Coronary artery (tissue), 2 donors: ENCODE results near the gene CHRNA4.

ENCODE experiments used
- DNase-seq: peaks from one replicate; pipeline ENCODE4 v3.0.0-alpha.2; 2017; ENCODE audit warnings: low spot score
- H3K27ac ChIP-seq, 2 donors: fragments of 200-600 bp; sonication (generic); one replicate each; pipeline ENCODE4 v1.5.1; 2016 to 2019
- H3K4me3 ChIP-seq: fragments of 200-600 bp; sonication (generic); 2 replicates; pipeline ENCODE4 v1.5.1; 2016; ENCODE audit warnings: mild to moderate bottlenecking, moderate library complexity
- TF ChIP-seq, protein P1 (sequence below): fragments of 200-600 bp; sonication (generic); IDR thresholded peaks from one replicate; pipeline ENCODE4 v1.5.1; 2019; ENCODE audit warnings: antibody characterized with exemption

The CHRNA4 gene

DNA sequence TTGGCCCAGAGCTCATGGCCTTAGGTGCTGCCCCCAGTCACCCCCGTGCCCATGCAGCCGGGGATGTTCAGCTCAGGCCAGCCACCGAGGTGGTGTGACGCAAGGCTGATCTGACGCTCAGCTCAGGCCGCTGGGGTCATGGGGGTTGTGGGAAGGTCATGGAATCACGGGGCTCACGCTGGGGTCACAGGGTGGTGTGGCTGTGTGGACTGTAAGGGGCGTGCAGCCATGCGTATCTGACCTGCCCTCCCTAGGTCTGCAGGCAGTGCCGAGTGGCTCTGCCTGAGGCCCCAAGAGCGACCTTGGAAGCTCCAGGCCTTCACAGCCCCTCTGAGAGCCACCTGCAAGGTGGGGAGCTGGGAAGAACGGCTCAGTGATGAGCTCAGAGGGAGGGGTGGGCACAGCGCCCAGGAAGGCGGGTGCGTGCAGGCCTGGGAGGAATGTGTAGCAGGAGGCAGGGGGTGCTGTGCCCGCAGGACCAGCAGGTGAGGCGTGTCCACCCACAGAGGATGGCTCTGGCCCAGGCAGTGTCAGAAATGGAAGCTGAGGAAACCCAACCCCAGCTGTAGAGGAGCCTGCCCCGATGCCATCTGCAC lies 27.8 kb downstream of the CHRNA4 start:
- no peak overlapping the region for H3K27ac ChIP-seq
- DNase-seq: no peak
- no peak overlapping the region for H3K4me3 ChIP-seq
- TF ChIP-seq, protein P1, sequence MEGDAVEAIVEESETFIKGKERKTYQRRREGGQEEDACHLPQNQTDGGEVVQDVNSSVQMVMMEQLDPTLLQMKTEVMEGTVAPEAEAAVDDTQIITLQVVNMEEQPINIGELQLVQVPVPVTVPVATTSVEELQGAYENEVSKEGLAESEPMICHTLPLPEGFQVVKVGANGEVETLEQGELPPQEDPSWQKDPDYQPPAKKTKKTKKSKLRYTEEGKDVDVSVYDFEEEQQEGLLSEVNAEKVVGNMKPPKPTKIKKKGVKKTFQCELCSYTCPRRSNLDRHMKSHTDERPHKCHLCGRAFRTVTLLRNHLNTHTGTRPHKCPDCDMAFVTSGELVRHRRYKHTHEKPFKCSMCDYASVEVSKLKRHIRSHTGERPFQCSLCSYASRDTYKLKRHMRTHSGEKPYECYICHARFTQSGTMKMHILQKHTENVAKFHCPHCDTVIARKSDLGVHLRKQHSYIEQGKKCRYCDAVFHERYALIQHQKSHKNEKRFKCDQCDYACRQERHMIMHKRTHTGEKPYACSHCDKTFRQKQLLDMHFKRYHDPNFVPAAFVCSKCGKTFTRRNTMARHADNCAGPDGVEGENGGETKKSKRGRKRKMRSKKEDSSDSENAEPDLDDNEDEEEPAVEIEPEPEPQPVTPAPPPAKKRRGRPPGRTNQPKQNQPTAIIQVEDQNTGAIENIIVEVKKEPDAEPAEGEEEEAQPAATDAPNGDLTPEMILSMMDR: no peak

DNA sequence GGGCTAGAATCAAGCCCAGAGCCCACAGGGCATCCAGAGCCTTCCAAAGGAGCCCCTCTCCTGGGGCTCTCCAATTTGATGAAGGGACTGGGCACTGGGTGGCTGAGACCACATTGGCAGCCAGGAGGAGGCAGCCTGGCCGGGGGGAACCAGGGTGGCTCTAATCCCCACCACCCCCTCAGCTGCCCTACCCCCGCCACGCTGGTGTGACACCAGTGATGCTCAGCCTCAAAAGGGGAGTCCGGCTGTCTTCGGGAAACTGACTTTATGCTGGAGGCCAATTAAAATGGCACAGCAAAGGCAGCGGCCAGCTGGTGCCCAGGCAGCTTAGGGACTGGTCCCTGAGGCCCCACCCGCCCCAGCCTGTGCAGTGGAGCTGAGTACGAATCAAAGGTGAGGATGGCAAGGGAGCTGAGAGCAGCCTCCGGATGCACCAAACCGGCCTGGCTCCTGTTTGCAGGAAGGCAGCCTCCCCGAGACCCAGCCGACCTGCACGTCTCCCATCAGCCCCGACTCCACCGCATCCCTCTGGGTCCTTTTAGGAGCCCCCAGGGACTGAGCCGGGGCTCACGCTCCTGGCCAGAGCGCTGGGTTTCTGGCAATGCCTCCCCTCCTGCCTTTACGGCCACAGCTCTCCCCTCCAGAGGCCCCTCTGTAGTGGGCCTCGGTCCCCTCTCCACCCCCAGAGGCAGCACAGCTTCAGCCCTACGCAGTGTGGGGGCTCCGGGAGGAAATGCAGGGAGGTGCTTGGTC lies 28.5 kb downstream of the CHRNA4 start:
- Histone ChIP-seq H3K4me3 (no peak overlapping the region), H3K27ac (no peak overlapping the region)
- DNase-seq: no peak
- TF ChIP-seq, protein P1: no peak

DNA sequence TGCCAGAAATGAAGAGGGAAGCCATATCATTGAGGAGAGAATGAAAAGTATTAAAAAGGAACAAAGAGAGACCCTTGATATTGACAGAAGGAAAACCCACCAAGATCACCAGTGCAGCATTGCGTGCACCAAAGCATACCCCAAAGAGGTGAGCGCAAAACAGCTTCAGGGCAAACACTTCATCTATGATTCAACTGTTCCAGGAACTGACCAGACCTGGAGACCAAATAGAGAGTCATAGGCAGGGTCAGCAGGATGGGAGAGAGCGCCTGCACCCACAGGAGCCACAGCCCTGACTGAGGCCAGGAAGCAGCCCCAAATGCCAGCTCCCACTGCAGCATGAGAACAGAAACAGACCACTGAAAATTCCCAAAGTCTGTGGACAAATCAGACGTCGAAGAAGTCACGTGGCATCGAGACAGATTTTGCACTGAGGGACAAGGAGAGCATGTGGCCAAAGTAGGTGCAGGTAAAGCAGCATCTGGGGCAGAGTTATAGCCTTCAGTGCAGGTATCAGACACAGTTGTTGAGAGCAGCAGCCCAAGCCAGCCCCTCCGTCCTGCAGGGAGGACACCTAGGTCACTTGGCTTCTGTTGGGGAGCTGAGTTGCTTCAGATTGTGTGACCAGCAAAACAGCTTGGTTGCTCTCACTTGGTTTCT lies 29.3 kb downstream of the CHRNA4 start:
- DNase-seq: no peak
- TF ChIP-seq, protein P1: no peak
- Histone ChIP-seq H3K4me3 (no peak overlapping the region), H3K27ac (no peak overlapping the region)

DNA sequence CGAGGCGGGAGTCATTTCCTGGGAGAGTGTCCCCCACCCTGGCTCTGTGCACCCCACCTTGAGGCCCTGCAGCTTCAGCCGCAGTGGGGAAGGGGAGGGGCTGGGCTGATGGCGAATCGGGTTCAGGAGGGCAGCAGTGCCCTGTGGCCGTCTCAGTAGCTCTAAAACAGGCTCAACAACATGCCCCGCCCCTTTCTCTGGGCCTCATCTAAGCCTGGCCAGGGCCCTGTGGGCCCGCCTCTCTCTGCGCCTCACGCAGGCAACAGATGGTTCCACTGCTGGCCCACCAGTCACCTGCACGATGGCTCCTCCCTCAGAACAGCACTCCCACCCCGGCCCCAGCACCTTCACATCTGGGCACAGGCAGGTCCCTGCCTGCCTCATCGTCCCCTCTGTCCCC lies 30.2 kb downstream of the CHRNA4 start:
- TF ChIP-seq, protein P1: no peak
- H3K27ac ChIP-seq: no peak overlapping the region
- no peak overlapping the region for H3K4me3 ChIP-seq
- no peak for DNase-seq

DNA sequence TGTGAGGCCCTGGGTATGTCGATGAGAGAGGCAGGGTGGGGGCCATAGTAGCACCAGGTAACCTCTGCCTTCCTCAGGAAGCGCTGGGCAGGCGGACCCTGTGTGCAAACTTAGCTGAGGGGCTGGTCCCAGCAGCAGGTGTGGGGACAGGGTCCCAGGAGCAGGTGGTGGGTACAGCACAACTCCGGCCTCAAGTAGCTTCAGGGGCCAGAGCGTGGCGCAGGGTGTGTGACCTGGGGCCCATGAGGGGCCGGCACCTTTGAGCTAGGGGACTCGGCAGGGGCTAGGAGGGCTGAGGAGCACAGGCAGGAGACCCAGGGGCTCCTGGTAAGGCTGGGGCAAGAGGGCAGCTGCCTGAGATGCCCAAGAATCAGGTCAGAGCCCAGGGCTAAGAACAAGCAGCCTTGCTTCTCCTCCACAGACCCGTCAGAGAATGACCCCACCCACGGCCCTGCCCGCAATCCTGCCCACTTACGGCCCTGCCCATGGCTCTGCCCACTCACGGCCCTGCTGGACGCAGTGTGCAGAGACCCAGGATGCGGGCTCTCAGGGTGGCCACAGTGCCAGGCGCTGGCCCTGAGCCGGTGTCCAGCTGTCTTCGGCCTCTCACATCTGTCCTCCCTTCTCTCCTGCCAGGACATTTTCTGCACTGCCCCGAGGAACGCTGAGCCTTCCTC lies 30.9 kb downstream of the CHRNA4 start:
- DNase-seq: no peak
- Histone ChIP-seq H3K27ac (no peak overlapping the region), H3K4me3 (no peak overlapping the region)
- TF ChIP-seq, protein P1: no peak

DNA sequence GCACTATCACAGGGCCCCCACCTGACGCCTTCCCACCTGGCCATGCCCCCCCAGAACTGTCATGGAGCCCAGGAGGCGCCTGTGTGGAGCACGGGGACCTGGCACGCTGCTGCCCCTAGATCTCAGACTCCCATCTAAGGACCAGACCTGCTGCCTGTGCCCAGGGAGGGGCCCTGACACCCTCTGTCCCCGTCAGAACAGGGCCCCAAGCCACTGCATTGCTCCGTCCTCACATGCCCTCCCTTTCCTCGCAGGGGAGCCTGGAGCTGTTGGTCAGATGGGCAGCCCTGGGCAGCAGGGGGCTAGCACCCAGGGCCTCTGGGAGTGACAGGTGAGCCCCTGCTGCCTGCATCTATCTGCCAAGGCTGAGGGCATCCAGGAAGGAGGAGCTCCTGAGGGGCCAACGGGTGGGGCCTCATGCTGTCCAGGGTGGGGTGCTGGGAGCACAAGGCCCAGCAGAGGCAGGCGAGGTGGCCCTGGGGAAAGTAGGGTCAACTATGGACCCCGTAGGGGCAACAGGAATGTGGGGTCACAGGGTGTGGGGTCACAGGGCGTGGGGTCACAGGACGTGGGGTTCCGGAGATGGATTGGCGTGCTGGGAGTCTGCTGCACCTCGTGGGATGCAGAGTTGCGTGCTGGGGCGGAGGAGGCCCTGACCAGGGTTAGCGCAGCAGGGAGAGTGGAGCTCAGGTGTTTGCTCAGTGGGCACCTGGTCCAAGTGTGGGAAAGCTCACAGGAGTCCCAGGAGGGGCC lies 31.6 kb downstream of the CHRNA4 start:
- Histone ChIP-seq H3K27ac (no peak overlapping the region), H3K4me3 (no peak overlapping the region)
- no peak for DNase-seq
- TF ChIP-seq, protein P1: no peak
